Effector CD4-positive, alpha-beta T cell (primary cell): ENCODE data around the gene YWHAB.
"Not testable (repeated sequence)": the region's sequence is repeated elsewhere in the genome, so short reads cannot be mapped to it uniquely, and the experiment has no call there.

Experiments
- DNase-seq: peaks from one replicate; pipeline ENCODE4 v3.0.0-alpha.2; 2020
- total RNA-seq: gene quantifications from one replicate; lab custom pipeline; 2026; lab: John Stamatoyannopoulos, UW

Gene YWHAB
- total RNA-seq = 307 reads per million, percentile 95 among the genes with 10 or more reads in this experiment

- DNase-seq = peak; percentile 96
Observed at GRCh38 chr20:44885392-44886265, at the start of gene YWHAB. Gene YWHAB, plus strand, starts transcription at chr20:44885705. Its CDS starts 15,829 bp downstream, at chr20:44901534.

GRCh38 chr20:44836601-44837120, 48.8 kb upstream of the YWHAB start:
- DNase-seq = no peak

- no peak for DNase-seq
Observed at GRCh38 chr20:44837946-44838345, 47.6 kb upstream of the YWHAB start.

- DNase-seq = no peak
Observed at GRCh38 chr20:44838521-44838920, 47.0 kb upstream of the YWHAB start.

DNA sequence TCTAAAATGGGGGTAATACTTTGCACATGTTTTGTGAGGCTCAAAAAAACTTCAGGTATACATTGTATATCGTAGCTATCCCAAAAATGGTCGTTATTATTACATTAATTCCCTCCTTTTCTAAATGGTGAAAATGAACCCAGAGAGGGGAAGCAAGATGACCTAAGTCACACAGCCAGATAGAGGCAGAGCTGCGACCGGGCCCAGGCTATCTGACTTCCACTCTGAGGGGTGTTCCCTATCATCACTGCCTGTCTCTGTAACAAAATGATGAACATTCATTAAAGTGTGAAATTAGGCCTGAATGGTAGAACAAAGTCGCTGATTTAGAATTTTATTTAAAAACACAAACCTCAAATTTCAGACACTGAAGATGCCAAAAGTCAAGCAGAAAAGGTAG, 46.0 kb upstream of the YWHAB start:
- no peak for DNase-seq

DNA sequence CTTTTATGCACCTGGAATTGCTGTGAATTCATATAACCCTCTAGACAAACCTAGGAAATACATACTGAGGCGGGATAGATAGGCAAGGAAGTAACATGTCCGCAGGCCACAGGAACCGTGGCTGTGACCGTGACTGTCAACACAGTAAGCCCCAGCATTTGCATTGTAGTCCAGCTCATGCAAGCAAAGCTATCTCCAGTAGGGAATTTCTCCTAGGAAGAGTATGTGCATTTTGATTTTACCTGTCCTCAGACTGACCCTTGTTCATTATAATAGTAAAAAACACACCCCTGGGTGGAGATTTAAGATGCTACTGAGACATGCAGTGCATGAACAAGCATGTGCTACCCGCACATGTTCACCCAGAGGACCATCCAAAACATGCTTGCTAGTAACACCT, 44.7 kb upstream of the YWHAB start:
- no peak for DNase-seq

- no peak for DNase-seq
Observed at GRCh38 chr20:44841955-44842354, 43.5 kb upstream of the YWHAB start.

GRCh38 chr20:44843876-44844275, 41.6 kb upstream of the YWHAB start:
- no peak for DNase-seq

DNA sequence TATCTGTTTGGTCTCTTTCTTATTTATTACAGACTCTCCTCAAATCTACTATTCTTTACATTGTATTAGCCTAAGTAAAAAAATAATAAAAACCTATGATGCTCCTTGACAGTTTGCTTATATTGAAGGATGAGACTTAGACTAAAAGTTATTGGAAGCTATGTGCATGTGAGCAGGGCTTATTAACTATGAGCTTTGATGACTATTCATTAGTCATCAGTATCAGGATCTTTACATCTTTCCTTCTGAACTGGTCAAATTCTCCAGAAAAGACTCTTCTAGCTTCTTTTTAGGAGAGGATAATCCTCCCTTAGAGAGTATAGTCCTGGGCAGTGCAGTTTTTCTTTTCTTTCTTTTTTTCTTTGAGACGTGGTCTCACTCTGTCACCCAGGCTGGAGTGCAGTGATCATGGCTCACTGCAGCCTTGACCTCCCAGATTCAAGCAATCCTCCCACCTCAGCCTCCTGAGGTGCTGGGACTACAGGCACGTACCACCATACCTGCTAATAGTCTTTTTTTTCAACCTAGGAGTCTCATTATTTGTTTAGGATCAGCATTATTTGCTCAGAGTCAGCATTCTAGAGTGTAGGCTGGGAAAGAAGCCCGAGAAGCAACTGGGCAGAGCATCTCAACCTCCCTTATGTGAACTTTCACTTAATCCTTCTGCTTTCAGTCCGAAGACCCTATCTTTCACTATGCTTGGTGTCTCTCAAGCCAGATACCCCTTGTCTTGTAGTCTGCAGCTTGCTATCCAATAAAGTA, 37.1 kb upstream of the YWHAB start:
- no peak for DNase-seq

DNA sequence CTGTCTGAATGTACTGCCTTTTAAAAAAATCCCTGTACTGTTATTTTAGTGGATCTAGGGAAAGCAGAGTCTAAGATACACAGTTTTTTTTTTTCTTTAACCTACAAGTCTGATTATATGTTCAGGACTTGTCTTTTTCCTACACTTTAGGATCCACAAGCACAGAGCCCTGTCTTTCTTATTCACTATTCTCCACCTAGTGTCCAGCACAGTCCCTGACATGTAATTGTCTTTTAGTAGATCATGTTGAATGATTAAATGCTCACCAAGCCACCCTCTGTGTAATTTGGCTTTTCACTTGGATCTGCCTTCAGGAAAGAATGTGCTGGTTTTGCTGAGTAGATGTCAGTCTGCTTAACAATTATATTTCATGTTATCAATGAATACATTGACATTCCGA, 35.8 kb upstream of the YWHAB start:
- DNase-seq = no peak

- no peak for DNase-seq
Observed at GRCh38 chr20:44850272-44850671, 35.2 kb upstream of the YWHAB start.

- no peak for DNase-seq
Observed at GRCh38 chr20:44850837-44851236, 34.7 kb upstream of the YWHAB start.

DNA sequence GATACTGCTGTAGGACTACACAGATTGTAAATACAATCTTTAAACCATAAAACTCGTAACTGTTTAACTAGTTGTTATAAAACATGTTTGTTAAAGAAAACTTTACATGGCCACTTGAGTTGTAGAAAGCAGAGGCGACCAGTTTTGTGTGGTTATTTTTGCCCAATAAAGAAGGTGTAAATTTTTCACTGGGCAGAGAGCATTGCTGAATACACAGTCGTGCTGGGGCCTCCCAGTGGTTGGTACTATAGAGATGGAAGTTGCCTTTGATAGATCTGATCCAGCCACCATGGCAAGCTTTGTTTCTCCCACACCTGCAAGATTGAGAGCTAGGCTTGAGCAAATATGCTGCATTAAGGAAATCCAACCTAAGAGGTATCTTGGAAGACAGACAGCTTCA, 34.0 kb upstream of the YWHAB start:
- DNase-seq = no peak

- DNase-seq = no peak
Observed at GRCh38 chr20:44856442-44856841, 29.1 kb upstream of the YWHAB start.

DNA sequence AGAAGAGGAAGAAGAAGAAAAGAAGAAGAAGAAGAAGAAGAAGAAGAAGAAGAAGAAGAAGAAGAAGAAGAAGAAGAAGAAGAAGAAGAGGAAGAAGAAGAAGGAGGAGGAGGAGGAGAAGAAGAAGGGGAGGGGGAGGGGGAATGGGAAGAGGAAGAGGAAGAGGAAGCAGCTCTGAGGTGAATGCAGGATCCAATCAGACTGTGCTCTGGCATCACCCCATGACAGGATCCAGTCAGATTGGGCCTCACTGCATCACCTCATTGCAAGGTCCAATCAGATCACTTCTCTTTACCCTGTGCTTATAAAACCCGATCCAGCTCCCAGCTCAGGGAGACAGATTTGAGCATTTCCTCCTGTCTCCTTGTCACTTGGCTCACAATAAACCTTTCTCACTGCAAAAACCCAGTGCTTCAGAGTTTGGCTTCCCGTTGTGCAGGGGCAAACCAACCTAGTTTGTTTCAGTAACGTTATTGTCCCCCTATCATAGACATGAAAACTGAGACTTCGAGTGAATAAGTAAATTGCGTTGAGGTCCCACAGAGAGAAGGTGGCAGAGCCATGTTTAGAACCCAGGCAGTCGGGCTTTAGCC, 28.6 kb upstream of the YWHAB start:
- DNase-seq = no peak

- DNase-seq = no peak
Observed at GRCh38 chr20:44858606-44859360, 26.7 kb upstream of the YWHAB start.

DNA sequence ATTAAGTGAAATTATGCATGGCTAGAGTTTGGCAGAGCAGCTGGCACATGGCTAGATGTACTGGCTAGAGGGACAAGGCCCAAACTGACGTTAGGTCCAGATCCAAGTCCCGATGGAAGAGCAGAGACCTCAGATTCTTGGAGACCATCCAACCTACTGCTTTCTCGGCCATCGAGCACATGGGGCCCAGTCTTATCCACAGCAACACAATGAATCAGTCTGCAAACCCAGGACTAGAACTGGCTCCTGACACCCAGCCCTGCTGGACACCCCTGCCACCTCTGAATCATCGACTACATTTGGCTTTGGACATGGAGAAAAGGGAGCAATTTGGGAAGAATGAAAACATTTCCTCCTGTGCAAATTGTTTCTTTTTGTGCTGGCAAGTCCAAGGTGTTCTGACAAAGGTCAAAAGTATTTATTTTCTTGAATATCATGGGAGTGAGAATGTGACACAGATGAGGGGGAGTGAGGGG, 23.9 kb upstream of the YWHAB start:
- DNase-seq = no peak

DNA sequence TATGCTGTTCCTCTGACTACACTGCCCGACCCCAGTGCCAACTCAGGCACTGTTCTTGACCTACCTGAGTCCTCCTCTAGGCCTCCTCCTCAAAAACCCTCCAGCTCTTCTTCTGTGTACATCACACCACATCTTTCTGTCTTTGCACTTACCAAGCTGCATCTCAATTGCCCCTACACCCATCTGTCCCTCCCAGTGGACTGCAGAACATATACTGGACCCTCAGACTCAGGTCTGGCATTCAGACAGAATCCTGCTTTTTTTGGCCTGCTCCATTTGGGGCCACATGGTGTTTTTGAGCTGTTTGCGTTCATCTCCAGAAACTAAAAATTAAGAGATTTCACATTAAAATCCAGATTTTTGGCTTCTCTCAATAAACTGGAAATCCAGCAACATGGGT, 23.2 kb upstream of the YWHAB start:
- no peak for DNase-seq

DNA sequence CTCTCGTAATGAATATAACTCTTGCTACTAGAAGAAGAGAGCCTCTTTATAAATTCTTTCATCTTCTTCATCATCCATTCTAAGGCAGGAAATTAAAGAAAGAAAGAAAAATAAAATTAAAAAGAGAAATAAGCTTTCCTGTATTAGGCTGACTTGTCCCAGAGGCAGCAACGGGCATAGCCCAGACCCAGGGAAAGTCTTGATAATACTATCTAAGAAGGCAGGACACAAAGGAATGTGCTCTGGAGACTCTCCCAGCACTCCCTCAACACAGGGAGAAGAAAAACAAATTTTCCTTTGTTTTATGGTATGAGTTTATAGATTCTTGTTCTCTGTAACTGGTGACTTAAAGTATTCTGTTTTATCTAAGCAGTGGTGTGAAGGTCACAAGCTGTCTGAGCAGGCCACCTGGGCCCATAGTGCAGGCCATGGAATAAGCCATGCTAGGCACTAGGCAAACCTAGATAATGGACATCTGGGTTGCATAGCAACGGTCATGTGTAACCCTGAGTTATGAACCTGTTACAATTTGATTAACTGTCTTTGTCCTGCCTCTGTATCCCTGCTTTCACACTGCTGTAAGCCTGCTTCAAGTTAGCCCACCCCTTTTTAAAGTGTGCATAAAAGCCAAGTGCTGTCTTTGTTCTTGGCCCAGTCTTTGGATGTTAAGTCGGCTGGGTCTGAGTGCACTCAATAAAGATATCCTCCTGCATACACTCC, 22.0 kb upstream of the YWHAB start:
- DNase-seq = not testable (repeated sequence)

DNA sequence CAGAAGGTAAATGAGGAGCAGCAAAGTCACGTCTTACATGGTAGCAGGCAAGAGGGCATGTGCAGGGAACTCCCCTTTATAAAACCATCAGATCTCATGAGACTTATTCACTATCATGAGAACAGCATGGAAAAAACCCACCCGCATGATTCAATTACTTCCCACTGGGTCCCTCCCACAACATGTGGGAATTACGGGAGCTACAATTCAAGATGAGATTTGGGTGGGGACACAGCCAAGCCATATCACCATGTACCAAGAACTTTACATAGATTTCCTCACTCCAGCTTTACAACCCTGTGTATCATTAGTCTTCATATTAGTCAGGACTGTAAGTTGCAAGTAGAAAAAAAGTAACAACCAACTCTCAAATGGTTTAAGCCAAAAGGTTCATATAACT, 21.0 kb upstream of the YWHAB start:
- DNase-seq = not testable (repeated sequence)

GRCh38 chr20:44866703-44867335, 18.7 kb upstream of the YWHAB start:
- no peak for DNase-seq
